ENCODE measurements around the gene PCDHGB3. TPM values are rescaled to one million over a fixed set of nuclear protein-coding genes. Genes with fewer than 3 reads are reported as not detected.
A peak's percentile ranks its signal among the peaks of the same experiment; 100 is the strongest.
"Not testable (repeated sequence)": the region's sequence is repeated elsewhere in the genome, so short reads cannot be mapped to it uniquely, and the experiment has no call there.

The PCDHGB3 gene
- total RNA-seq, 2 donors from 2014 or later: 11.2 to 15.4 TPM

DNA sequence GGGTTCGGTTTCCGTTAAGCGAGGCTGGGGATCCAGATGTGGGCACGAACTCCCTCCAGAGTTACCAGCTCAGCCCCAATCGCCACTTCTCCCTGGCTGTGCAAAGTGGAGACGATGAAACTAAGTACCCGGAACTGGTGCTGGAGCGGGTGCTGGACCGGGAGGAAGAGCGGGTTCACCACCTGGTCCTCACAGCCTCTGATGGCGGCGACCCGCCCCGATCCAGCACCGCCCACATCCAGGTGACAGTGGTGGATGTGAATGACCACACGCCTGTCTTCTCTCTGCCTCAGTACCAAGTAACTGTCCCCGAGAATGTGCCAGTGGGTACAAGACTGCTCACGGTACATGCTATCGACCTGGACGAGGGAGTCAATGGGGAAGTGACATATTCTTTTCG lies 13.3 kb downstream of the PCDHGB3 start:
- H3K4me1 ChIP-seq (ENCODE audit: control insufficient read depth in 1 of 2, low read depth in 2 of 2): no peaks in the 10 kb centered on the region
- H3K27ac ChIP-seq: no peak overlapping the region
- no peaks in the 10 kb centered on the region for H3K36me3 ChIP-seq
- H3K27me3 ChIP-seq (replicated peaks; ENCODE audit: insufficient read depth): no peaks in the 10 kb centered on the region
- H3K9me3 ChIP-seq: peaks cover 90% of the 10 kb centered on the region
- no peak for TF ChIP-seq CTCF (IDR thresholded peaks at IDR 0.05)
- ATAC-seq (ENCODE audit: insufficient number of reproducible peaks, low FRiP score, low read depth): no peak
- peak overlapping the region; percentile 19 for H3K4me3 ChIP-seq
- DNase-seq (ENCODE audit: low spot score): no peak

DNA sequence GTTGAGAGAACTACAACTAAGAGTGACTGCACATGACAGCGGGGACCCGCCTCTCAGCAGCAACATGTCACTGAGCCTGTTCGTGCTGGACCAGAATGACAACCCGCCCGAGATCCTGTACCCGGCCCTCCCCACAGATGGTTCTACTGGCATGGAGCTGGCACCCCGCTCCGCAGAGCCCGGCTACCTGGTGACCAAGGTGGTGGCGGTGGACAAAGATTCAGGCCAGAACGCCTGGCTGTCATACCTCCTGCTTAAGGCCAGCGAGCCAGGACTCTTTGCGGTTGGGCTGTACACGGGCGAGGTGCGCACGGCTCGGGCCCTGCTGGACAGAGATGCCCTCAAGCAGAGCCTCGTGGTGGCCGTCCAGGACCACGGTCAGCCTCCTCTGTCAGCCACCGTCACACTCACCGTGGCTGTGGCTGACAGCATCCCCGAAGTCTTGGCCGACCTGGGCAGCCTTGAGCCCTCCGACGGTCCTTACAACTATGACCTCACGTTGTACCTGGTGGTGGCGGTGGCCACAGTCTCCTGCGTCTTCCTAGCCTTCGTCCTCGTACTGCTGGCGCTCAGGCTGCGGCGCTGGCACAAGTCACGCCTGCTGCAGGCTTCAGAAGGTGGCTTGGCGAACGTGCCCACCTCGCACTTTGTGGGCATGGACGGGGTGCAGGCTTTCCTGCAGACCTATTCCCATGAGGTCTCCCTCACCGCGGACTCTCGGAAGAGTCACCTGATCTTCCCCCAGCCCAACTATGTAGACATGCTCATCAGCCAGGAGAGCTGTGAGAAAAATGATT lies 14.6 kb downstream of the PCDHGB3 start:
- no peak for TF ChIP-seq CTCF (IDR thresholded peaks at IDR 0.05)
- no peaks in the 10 kb centered on the region for H3K4me1 ChIP-seq (ENCODE audit: control insufficient read depth in 1 of 2, low read depth in 2 of 2)
- no peaks in the 10 kb centered on the region for H3K36me3 ChIP-seq
- no peaks in the 10 kb centered on the region for H3K27me3 ChIP-seq (replicated peaks; ENCODE audit: insufficient read depth)
- H3K4me3 ChIP-seq: peak overlapping the region; percentile 8
- DNase-seq (ENCODE audit: low spot score) (no peak), ATAC-seq (ENCODE audit: insufficient number of reproducible peaks, low FRiP score, low read depth) (no peak)
- peaks cover 93% of the 10 kb centered on the region for H3K9me3 ChIP-seq
- H3K27ac ChIP-seq: no peak overlapping the region

- not testable (repeated sequence) for ATAC-seq (ENCODE audit: insufficient number of reproducible peaks, low FRiP score, low read depth); H3K27ac ChIP-seq; H3K4me1 ChIP-seq (ENCODE audit: control insufficient read depth in 1 of 2, low read depth in 2 of 2); H3K36me3 ChIP-seq; H3K27me3 ChIP-seq (replicated peaks; ENCODE audit: insufficient read depth); DNase-seq (ENCODE audit: low spot score)
- Histone ChIP-seq H3K4me3 (peak within 1 kb of the TSS; percentile 37), H3K9me3 (peaks cover 95% of the 10 kb centered on the region)
Observed at GRCh38 chr5:141387557-141388311, 17.7 kb downstream of the PCDHGB3 start, which contains the start of gene PCDHGB4. Gene PCDHGB4 (plus strand): TSS chr5:141387698. CDS start chr5:141387885, 187 bp downstream.

GRCh38 chr5:141388661-141389060 lies 18.6 kb downstream of the PCDHGB3 start:
- Histone ChIP-seq H3K4me1 (ENCODE audit: control insufficient read depth in 1 of 2, low read depth in 2 of 2) (no peaks in the 10 kb centered on the region), H3K36me3 (peaks cover 5% of the 10 kb centered on the region), H3K9me3 (peaks cover 95% of the 10 kb centered on the region), H3K4me3 (no peak overlapping the region), H3K27ac (no peak overlapping the region), H3K27me3 (replicated peaks; ENCODE audit: insufficient read depth) (no peaks in the 10 kb centered on the region)
- ATAC-seq (ENCODE audit: insufficient number of reproducible peaks, low FRiP score, low read depth) (no peak), DNase-seq (ENCODE audit: low spot score) (no peak)
- TF ChIP-seq CTCF (IDR thresholded peaks at IDR 0.05): no peak

DNA sequence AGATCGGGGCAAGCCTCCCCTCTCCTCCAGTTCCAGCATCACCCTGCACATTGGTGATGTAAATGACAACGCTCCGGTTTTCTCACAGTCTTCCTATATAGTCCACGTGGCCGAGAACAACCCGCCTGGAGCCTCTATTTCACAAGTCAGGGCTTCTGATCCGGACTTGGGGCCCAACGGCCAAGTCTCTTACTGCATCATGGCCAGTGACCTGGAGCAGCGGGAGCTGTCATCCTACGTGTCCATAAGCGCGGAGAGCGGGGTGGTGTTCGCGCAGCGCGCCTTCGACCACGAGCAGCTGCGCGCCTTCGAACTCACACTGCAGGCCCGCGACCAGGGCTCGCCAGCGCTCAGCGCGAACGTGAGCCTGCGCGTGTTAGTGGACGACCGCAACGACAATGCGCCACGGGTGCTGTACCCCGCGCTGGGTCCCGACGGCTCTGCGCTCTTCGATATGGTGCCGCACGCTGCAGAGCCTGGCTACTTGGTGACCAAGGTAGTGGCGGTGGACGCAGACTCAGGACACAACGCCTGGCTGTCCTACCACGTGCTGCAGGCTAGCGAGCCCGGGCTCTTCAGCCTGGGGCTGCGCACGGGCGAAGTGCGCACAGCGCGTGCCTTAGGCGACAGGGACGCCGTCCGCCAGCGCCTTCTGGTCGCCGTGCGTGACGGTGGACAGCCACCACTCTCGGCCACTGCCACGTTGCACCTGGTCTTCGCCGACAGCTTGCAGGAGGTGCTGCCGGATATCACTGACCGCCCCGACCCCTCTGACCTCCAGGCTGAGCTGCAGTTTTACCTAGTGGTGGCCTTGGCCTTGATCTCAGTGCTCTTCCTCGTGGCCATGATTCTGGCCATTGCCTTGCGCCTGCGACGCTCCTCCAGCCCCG lies 19.4 kb downstream of the PCDHGB3 start:
- Histone ChIP-seq H3K27ac (no peak overlapping the region), H3K4me1 (ENCODE audit: control insufficient read depth in 1 of 2, low read depth in 2 of 2) (no peaks in the 10 kb centered on the region), H3K27me3 (replicated peaks; ENCODE audit: insufficient read depth) (no peaks in the 10 kb centered on the region), H3K9me3 (peaks cover 95% of the 10 kb centered on the region), H3K36me3 (peaks cover 5% of the 10 kb centered on the region), H3K4me3 (peak overlapping the region; percentile 12)
- no peak for DNase-seq (ENCODE audit: low spot score)
- no peak for ATAC-seq (ENCODE audit: insufficient number of reproducible peaks, low FRiP score, low read depth)
- TF ChIP-seq CTCF (IDR thresholded peaks at IDR 0.05): no peak

Data from thoracic aorta (tissue), 2 donors.